ENCODE data around the gene ADD3. TPM values are rescaled to one million over a fixed set of nuclear protein-coding genes. Genes with fewer than 3 reads are reported as not detected.

The ADD3 gene
- total and polyA plus RNA-seq, 2 experiments from 2014 or later = 133 to 1,101 TPM

GRCh38 chr10:110158051-110159005 lies 150.5 kb downstream of the ADD3 start:
- Histone ChIP-seq H3K4me3 (no peak overlapping the region), H3K79me2 (ENCODE audit: insufficient read depth) (no peaks in the 10 kb centered on the region), H3K9me3 (ENCODE audit: low read depth) (no peaks in the 10 kb centered on the region), H3K27ac (no peak overlapping the region), H4K20me1 (ENCODE audit: insufficient read depth) (no peaks in the 10 kb centered on the region), H3K9me2 (ENCODE audit: insufficient read depth) (no peaks in the 10 kb centered on the region), H2AFZ (no peak overlapping the region), H3F3A (ENCODE audit: insufficient read depth) (no peaks in the 10 kb centered on the region), H3K4me1 (ENCODE audit: insufficient read depth) (no peaks in the 10 kb centered on the region), H3K9ac (no peak overlapping the region), H3K4me2 (ENCODE audit: unreplicated experiment) (no peak overlapping the region), H3K36me3 (ENCODE audit: low read depth) (no peaks in the 10 kb centered on the region), H3K27me3 (replicated peaks; ENCODE audit: insufficient read depth) (peaks cover 34% of the 10 kb centered on the region)
- no peak for DNase-seq
- in situ Hi-C loops (cut with MboI) = no loop called here
- 72 to 74% methylated on average over 11 of the region's 11 CpGs for WGBS, 2 experiments (ENCODE audit: low coverage in 1 of 2, low lambda C conversion rate in 2 of 2, missing lambda C conversion rate in 2 of 2)
- TF ChIP-seq EZH2 (IDR thresholded peaks at IDR 0.05; ENCODE audit: insufficient read depth, poor library complexity, severe bottlenecking) = no peak
- TF ChIP-seq EZH2phosphoT487 (IDR thresholded peaks at IDR 0.05; ENCODE audit: insufficient read depth, low read depth) = no peak

DNA sequence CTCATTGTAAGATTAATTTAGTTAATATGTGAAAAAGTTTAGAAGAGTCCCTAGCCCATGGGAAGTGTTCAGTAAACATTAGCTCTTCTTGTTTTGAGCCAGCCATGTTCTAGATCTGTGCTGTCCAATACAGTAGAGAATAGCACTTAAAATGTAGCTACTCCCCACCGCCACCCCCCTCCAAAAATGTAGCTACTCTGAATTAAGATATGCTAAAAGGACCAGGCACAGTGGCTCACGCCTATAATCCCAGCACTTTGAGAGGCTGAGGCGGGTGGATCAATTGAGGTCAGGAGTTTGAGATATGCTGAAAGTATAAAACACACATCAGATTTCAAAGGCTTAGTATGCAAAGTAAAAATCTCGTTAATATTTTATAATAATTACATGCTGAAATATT lies 152.3 kb downstream of the ADD3 start:
- no peaks in the 10 kb centered on the region for H3K79me2 ChIP-seq (ENCODE audit: insufficient read depth)
- no peaks in the 10 kb centered on the region for H3K9me3 ChIP-seq (ENCODE audit: low read depth)
- no peak overlapping the region for H2AFZ ChIP-seq
- H3K36me3 ChIP-seq (ENCODE audit: low read depth) = no peaks in the 10 kb centered on the region
- WGBS, 2 experiments (ENCODE audit: low coverage in 1 of 2, low lambda C conversion rate in 2 of 2, missing lambda C conversion rate in 2 of 2) = 52 to 61% methylated on average over 4 of the region's 4 CpGs
- TF ChIP-seq EZH2phosphoT487 (IDR thresholded peaks at IDR 0.05; ENCODE audit: insufficient read depth, low read depth) (no peak), EZH2 (IDR thresholded peaks at IDR 0.05; ENCODE audit: insufficient read depth, poor library complexity, severe bottlenecking) (no peak)
- no peak overlapping the region for H3K4me3 ChIP-seq
- no peak overlapping the region for H3K4me2 ChIP-seq (ENCODE audit: unreplicated experiment)
- in situ Hi-C loops (cut with MboI) = no loop called here
- H4K20me1 ChIP-seq (ENCODE audit: insufficient read depth) = no peaks in the 10 kb centered on the region
- no peaks in the 10 kb centered on the region for H3K4me1 ChIP-seq (ENCODE audit: insufficient read depth)
- H3K9ac ChIP-seq = no peak overlapping the region
- no peaks in the 10 kb centered on the region for H3F3A ChIP-seq (ENCODE audit: insufficient read depth)
- H3K27me3 ChIP-seq (replicated peaks; ENCODE audit: insufficient read depth) = peaks cover 28% of the 10 kb centered on the region
- DNase-seq = no peak
- H3K27ac ChIP-seq = no peak overlapping the region
- H3K9me2 ChIP-seq (ENCODE audit: insufficient read depth) = no peaks in the 10 kb centered on the region

DNA sequence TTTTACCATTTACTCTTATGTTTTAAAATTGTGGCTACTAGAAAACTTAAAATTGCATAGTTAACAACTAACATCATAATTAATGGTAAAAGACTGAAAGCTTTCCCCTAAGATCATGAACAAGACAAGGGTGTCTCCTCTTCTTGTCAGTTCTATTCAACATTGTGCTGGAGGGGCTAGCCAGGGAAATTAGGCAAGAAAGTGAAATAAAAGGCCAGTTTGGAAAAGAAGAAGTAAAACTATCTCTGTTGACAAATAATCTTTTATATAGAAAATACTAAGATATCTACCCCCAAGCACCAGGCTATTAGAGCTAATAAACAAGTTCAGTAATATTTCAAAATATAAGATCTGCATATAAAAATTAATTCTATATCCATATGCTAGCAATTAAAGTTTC lies 152.7 kb downstream of the ADD3 start:
- no peaks in the 10 kb centered on the region for H3K79me2 ChIP-seq (ENCODE audit: insufficient read depth)
- no peaks in the 10 kb centered on the region for H3K9me3 ChIP-seq (ENCODE audit: low read depth)
- H3K4me3 ChIP-seq = no peak overlapping the region
- no peak for TF ChIP-seq EZH2 (IDR thresholded peaks at IDR 0.05; ENCODE audit: insufficient read depth, poor library complexity, severe bottlenecking)
- no peak for TF ChIP-seq EZH2phosphoT487 (IDR thresholded peaks at IDR 0.05; ENCODE audit: insufficient read depth, low read depth)
- no peak for DNase-seq
- H3K27ac ChIP-seq = no peak overlapping the region
- H4K20me1 ChIP-seq (ENCODE audit: insufficient read depth) = no peaks in the 10 kb centered on the region
- no peaks in the 10 kb centered on the region for H3K4me1 ChIP-seq (ENCODE audit: insufficient read depth)
- no peak overlapping the region for H2AFZ ChIP-seq
- H3F3A ChIP-seq (ENCODE audit: insufficient read depth) = no peaks in the 10 kb centered on the region
- in situ Hi-C loops (cut with MboI) = no loop called here
- H3K9ac ChIP-seq = no peak overlapping the region
- H3K36me3 ChIP-seq (ENCODE audit: low read depth) = no peaks in the 10 kb centered on the region
- peaks cover 32% of the 10 kb centered on the region for H3K27me3 ChIP-seq (replicated peaks; ENCODE audit: insufficient read depth)
- H3K9me2 ChIP-seq (ENCODE audit: insufficient read depth) = no peaks in the 10 kb centered on the region
- H3K4me2 ChIP-seq (ENCODE audit: unreplicated experiment) = no peak overlapping the region

GRCh38 chr10:110162741-110163145 lies 155.0 kb downstream of the ADD3 start:
- H3F3A ChIP-seq (ENCODE audit: insufficient read depth) = no peaks in the 10 kb centered on the region
- H3K27ac ChIP-seq = no peak overlapping the region
- H3K27me3 ChIP-seq (replicated peaks; ENCODE audit: insufficient read depth) = peaks cover 54% of the 10 kb centered on the region
- H3K36me3 ChIP-seq (ENCODE audit: low read depth) = no peaks in the 10 kb centered on the region
- WGBS, 2 experiments (ENCODE audit: low coverage in 1 of 2, low lambda C conversion rate in 2 of 2, missing lambda C conversion rate in 2 of 2) = 34 to 38% methylated on average over 6 of the region's 6 CpGs
- H3K9me3 ChIP-seq (ENCODE audit: low read depth) = no peaks in the 10 kb centered on the region
- no peaks in the 10 kb centered on the region for H3K9me2 ChIP-seq (ENCODE audit: insufficient read depth)
- in situ Hi-C loops (cut with MboI) = no loop called here
- H3K4me2 ChIP-seq (ENCODE audit: unreplicated experiment) = no peak overlapping the region
- no peaks in the 10 kb centered on the region for H3K4me1 ChIP-seq (ENCODE audit: insufficient read depth)
- no peak overlapping the region for H2AFZ ChIP-seq
- H4K20me1 ChIP-seq (ENCODE audit: insufficient read depth) = no peaks in the 10 kb centered on the region
- H3K79me2 ChIP-seq (ENCODE audit: insufficient read depth) = no peaks in the 10 kb centered on the region
- H3K4me3 ChIP-seq = no peak overlapping the region
- DNase-seq = no peak
- no peak overlapping the region for H3K9ac ChIP-seq
- TF ChIP-seq EZH2phosphoT487 (IDR thresholded peaks at IDR 0.05; ENCODE audit: insufficient read depth, low read depth) (no peak), EZH2 (IDR thresholded peaks at IDR 0.05; ENCODE audit: insufficient read depth, poor library complexity, severe bottlenecking) (no peak)

Data from GM23248 (cell line).